Mucosa of descending colon (tissue), 3 donors: Measurements from ENCODE around the gene NT5DC1. TPM values are rescaled to one million over a fixed set of nuclear protein-coding genes. Genes with fewer than 3 reads are reported as not detected.
"Not testable (repeated sequence)": the region's sequence is repeated elsewhere in the genome, so short reads cannot be mapped to it uniquely, and the experiment has no call there.

Experiments
- ATAC-seq: fragments of 200-7000 bp; cut with Tn5 transposase; one replicate; pipeline ENCODE4 v1.9.1; 2020; ENCODE audit warnings: mild to moderate bottlenecking, moderate library complexity
- DNase-seq, 3 donors: peaks; one replicate each; pipeline ENCODE4 v3.0.0-alpha.2; 2020
- H3K36me3 ChIP-seq: fragments of 200-600 bp; one replicate; pipeline ENCODE4 v1.8.0; 2021; ENCODE audit warnings: low read depth, mild to moderate bottlenecking
- H3K4me1 ChIP-seq: fragments of 200-600 bp; one replicate; pipeline ENCODE4 v1.8.0; 2021; ENCODE audit warnings: low read depth, mild to moderate bottlenecking
- H3K4me3 ChIP-seq: fragments of 200-600 bp; one replicate; pipeline ENCODE4 v1.8.0; 2021; ENCODE audit warnings: mild to moderate bottlenecking
- H3K9me3 ChIP-seq: fragments of 200-600 bp; one replicate; pipeline ENCODE4 v1.8.0; 2021; ENCODE audit warnings: mild to moderate bottlenecking
- intact Hi-C, 2 donors: fragments of 100-400 bp; cut with DNase I in 1 of 2; cut with micrococcal nuclease in 1 of 2; formaldehyde crosslinking; loops; one replicate each; pipeline versions ENCODE4 v1.11.0 to v1.11.1; 2022; cut with DNase I, micrococcal nuclease
- total RNA-seq, 3 donors: library from RNA; stranded (reverse); fragmentation: NEBNext Ultra II Directional in 2 of 3; extraction: Animal tissue kit (Norgen Biotek cat#: 25700) in 2 of 3; gene quantifications; one replicate each; pipeline versions ENCODE4 v1.2.1 to v1.2.4, GENCODE V29; 2021 to 2023
- TF ChIP-seq, protein P1 (sequence below): fragments of 200-600 bp; IDR thresholded peaks from one replicate; pipeline ENCODE4 v1.8.0; 2022; ENCODE audit warnings: antibody characterized with exemption, mild to moderate bottlenecking
- donor health status: DM: no; HTN: no; CAD: no; lungs with moderate emphysema.
- donor health status: DM: no; HTN: no; CAD: no.
- donor health status: DM: no; HTN: yes; CAD: no.

Gene NT5DC1
- total RNA-seq, 3 donors from 2014 or later, result 32.6 to 49.6 (median 43.2) TPM

DNA sequence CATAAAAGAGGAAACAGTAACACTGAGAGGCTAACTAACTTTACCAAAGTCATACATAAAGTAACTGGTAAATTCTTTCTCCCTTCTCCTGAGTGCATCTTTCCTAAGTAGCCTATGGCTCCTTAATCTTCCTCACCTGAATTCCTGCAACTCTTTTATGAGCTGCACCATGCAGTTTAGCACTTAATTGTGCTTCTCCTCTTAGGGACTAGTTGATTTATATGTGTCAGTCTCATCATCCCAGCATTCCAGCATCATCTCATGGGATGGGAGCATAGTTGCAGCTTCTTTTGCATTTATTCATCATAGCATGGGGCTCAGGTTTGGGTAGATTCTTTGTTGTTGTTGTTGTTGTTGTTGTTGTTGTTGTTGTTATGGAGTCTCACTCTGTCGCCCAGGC, 182.5 kb downstream of the NT5DC1 start:
- H3K4me1 ChIP-seq, result peaks cover 8% of the 10 kb centered on the region
- no peak overlapping the region for H3K4me3 ChIP-seq
- no peaks in the 10 kb centered on the region for H3K36me3 ChIP-seq
- intact Hi-C loops, result loop anchor here in 1 of 2 donors (10.0 kb wide), 1 partner anchor 252 kb away; no protein-coding TSS in a partner anchor
- TF ChIP-seq, protein P1, sequence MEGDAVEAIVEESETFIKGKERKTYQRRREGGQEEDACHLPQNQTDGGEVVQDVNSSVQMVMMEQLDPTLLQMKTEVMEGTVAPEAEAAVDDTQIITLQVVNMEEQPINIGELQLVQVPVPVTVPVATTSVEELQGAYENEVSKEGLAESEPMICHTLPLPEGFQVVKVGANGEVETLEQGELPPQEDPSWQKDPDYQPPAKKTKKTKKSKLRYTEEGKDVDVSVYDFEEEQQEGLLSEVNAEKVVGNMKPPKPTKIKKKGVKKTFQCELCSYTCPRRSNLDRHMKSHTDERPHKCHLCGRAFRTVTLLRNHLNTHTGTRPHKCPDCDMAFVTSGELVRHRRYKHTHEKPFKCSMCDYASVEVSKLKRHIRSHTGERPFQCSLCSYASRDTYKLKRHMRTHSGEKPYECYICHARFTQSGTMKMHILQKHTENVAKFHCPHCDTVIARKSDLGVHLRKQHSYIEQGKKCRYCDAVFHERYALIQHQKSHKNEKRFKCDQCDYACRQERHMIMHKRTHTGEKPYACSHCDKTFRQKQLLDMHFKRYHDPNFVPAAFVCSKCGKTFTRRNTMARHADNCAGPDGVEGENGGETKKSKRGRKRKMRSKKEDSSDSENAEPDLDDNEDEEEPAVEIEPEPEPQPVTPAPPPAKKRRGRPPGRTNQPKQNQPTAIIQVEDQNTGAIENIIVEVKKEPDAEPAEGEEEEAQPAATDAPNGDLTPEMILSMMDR, result no peak
- ATAC-seq (no peak), DNase-seq (no peak)
- H3K9me3 ChIP-seq, result no peaks in the 10 kb centered on the region

DNA sequence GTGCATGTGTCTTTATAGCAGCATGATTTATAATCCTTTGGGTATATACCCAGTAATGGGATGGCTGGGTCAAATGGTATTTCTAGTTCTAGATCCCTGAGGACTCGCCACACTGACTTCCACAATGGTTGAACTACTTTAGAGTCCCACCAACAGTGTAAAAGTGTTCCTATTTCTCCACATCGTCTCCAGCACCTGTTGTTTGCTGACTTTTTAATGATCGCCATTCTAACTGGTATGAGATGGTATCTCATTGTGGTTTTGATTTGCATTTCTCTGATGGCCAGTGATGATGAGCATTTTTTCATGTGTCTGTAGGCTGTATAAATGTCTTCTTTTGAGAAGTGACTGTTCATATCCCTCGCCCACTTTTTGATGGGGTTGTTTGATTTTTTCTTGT, 184.3 kb downstream of the NT5DC1 start:
- H3K4me1 ChIP-seq, H3K9me3 ChIP-seq, H3K4me3 ChIP-seq, DNase-seq, H3K36me3 ChIP-seq, ATAC-seq: not testable (repeated sequence)
- intact Hi-C loops, result loop anchor here (5.0 to 10.0 kb wide), 2 partner anchors 247 to 250 kb away; no protein-coding TSS in a partner anchor

GRCh38 chr6:116286773-116287358, 186.2 kb downstream of the NT5DC1 start:
- no peak for ATAC-seq
- Histone ChIP-seq H3K9me3 (no peaks in the 10 kb centered on the region), H3K36me3 (no peaks in the 10 kb centered on the region), H3K4me3 (no peak overlapping the region), H3K4me1 (no peaks in the 10 kb centered on the region)
- TF ChIP-seq, protein P1, result no peak
- no peak for DNase-seq
- intact Hi-C loops, result loop anchor here (5.0 to 10.0 kb wide), 2 partner anchors 245 to 248 kb away; no protein-coding TSS in a partner anchor

DNA sequence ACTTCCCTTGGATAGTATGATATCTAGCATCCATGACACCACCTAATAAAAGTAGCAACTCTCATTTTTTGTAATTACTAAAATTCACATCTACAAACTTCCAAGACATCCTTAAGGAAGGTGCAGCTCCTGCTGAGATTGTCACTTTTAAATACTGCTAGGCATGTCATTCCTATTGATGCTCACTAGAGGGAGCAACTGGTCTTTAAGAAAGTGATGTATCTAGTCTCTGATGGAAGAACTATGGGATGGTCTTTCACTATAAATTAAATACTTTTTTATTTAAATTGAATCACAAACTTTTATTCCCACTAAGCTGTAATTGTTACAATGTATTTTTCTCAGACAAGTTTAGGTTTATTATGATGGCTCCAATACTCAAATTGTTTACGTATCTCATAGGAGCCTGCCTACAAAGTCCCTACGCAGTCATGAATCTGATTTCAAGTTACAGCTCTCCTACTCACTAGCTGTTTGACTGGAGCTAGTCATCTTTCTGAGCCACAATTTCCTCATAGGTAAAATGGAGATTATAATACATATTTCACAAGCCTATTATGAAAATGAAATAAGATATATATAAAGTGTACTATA, 187.1 kb downstream of the NT5DC1 start:
- no peak for DNase-seq
- TF ChIP-seq, protein P1, result peak; percentile 89
- no peaks in the 10 kb centered on the region for H3K9me3 ChIP-seq

DNA sequence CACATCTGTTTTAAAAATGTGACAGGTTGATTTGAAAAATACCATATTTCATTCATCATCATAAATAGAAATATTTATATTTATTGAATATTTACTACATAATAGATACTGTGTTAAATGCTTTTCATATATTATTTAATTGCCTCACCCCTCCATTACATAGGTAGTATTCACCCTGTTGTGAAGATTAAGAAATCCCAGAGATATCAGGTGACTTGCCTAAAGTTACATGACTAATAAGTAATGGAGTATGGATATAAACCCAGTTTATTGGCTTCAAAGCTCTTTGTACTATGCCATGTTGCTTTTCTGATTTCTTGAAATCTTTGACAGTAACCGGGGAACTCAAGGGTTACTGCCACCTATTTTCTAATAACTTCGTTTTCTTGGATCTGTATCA, 189.2 kb downstream of the NT5DC1 start:
- ATAC-seq (no peak), DNase-seq (no peak)
- intact Hi-C loops, result loop anchor here (5.0 to 10.0 kb wide), 2 partner anchors 242 to 245 kb away; no protein-coding TSS in a partner anchor
- no peaks in the 10 kb centered on the region for H3K36me3 ChIP-seq
- TF ChIP-seq, protein P1, result no peak
- H3K4me1 ChIP-seq, result no peaks in the 10 kb centered on the region
- no peaks in the 10 kb centered on the region for H3K9me3 ChIP-seq
- no peak overlapping the region for H3K4me3 ChIP-seq

More for the DNA sequence above, 187.1 kb downstream of the NT5DC1 start:
- no peaks in the 10 kb centered on the region for H3K4me1 ChIP-seq
- peak; percentile 76 for ATAC-seq
- no peak overlapping the region for H3K4me3 ChIP-seq
- H3K36me3 ChIP-seq, result no peaks in the 10 kb centered on the region
- intact Hi-C loops, result loop anchor here (5.0 to 10.0 kb wide), 2 partner anchors 245 to 247 kb away; no protein-coding TSS in a partner anchor

DNA sequence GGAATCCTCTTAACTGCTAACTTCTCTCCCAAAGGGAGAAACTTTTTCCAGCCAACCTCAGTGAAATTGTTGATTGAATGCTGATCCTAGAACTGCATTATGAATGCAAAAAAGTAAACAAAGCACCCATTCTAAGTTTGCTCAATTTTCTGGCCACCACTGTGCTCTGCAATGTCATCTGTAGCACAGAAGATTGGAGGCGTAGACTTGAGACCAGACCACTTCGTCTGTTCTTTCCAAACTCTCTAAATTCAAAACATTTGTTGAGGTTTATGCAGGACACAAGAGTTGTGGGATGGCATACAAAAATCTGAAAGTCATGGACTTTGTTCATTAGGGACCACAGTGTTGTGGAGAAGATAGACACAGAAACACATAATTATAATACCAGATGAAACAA, 190.1 kb downstream of the NT5DC1 start:
- intact Hi-C loops, result no loop called here
- TF ChIP-seq, protein P1, result no peak

More for the DNA sequence above, 190.1 kb downstream of the NT5DC1 start:
- no peaks in the 10 kb centered on the region for H3K9me3 ChIP-seq
- H3K4me3 ChIP-seq, result no peak overlapping the region
- H3K36me3 ChIP-seq, result no peaks in the 10 kb centered on the region
- no peak for ATAC-seq
- no peak for DNase-seq
- H3K4me1 ChIP-seq, result no peaks in the 10 kb centered on the region
